ENCODE data around the gene MTHFD1L.

MTHFD1L gene

GRCh38 chr6:150866147-150866990 is 867 bp downstream of the MTHFD1L start:
- DNase-seq = peak; percentile 80 to 84

GRCh38 chr6:150866991-150867501 is 1.5 kb downstream of the MTHFD1L start:
- no peak for DNase-seq

GRCh38 chr6:150868759-150869158 is 3.3 kb downstream of the MTHFD1L start:
- no peak for DNase-seq

DNA sequence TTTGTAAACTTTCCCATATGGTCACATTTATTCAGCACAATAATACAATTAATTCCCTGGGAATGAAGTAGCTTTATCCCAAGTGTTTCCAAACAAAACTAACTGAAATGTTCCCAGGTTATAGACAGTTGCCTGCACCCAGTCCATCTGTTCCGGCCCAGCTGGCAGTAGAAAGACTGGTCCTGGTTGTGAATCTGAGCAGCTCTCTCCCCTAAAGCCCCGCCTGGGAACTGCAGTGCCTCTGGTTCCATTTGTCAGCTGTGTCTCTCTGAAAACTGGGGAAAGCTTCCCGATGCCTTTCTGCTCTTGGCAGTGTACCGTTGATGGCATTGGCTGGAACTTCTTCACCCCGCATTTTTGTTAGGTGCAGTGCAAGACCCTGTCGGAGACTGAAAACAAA is 8.7 kb downstream of the MTHFD1L start:
- no peak for DNase-seq

DNA sequence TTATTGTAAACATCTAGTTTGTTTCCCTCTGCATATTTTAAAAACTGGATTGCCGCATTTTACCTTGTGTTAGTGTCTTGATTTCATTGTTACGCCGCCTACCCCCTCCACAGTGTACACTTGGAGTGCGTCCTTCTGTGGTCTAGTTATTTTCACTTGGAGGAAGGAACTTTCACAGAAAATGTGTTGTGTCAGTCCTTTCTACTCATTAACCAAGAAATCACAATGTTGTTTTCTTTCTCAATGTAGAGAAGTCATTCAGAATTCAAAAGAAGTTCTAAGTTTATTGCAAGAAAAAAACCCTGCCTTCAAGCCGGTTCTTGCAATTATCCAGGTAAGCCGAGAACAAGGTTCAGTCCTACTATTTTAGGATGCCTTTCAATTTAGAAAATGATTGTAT is 10.3 kb downstream of the MTHFD1L start:
- no peak for DNase-seq

DNA sequence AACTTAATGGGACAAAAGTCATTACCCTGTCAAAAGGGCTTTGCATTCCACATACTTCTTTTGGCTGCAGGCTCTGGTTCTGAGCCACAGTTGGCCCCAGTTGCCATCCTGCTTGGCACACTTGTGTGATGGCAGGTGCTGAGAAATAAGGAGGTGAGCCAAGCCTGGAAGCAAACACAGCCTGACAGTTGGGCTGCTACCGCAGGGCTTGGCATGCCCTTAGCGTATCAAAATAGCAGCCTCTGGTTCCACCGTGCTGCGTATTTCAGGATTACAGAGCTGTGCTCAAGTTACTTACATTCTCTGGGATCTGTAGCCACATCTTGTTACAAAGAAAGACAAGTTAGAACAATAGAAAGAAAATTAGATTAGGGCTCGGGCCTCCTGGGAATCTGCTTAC is 11.1 kb downstream of the MTHFD1L start:
- no peak for DNase-seq

DNA sequence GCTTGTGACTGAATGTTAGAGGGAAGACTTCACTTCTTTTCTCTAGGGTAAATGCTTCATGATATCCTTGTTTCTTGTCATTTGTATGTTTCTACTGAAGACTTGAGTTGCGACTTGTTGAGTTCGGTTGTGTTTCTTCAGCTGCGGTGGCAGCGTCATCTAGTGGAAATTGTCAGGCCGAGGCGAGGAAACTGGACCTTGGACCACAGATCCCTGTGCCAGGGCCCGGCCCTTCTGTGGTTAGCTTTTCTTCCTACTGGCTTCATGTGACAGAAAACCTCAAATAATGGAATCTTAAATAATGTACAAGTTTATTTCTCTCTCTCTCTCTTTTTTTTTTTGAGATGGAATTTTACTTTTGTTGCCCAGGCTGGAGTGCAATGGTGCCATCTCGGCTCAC is 12.4 kb downstream of the MTHFD1L start:
- DNase-seq = no peak

GRCh38 chr6:150878347-150879213 is 13.1 kb downstream of the MTHFD1L start:
- no peak for DNase-seq

- DNase-seq = no peak
These were observed 14.8 kb downstream of the MTHFD1L start for GRCh38 chr6:150880336-150880735.

- no peak for DNase-seq
These were observed 16.5 kb downstream of the MTHFD1L start for GRCh38 chr6:150881911-150882481.

GRCh38 chr6:150883521-150883920 is 18.0 kb downstream of the MTHFD1L start:
- DNase-seq = no peak

- DNase-seq = no peak
These were observed 20.7 kb downstream of the MTHFD1L start for GRCh38 chr6:150886155-150886554.

- no peak for DNase-seq
These were observed 22.6 kb downstream of the MTHFD1L start for GRCh38 chr6:150887978-150888563.

DNA sequence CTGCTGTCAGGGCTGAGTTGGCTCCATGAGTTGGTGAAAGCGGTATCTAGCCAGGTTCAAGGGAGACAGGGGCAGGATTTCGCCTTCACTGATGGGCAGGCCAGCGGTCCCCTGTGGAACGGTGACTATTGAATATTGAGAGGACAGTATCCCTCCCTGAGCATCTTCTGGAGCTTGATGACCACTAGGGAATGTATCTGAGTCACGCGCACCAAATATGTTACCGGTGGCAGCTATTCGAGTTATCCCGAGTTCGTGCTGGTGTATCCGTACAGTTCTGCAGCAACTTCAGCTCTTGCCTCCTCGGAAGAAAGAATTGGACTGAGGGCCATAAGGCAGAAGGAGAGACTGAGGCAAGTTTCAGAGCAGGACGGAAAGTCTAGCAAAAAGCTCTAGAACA is 24.8 kb downstream of the MTHFD1L start:
- no peak for DNase-seq

DNA sequence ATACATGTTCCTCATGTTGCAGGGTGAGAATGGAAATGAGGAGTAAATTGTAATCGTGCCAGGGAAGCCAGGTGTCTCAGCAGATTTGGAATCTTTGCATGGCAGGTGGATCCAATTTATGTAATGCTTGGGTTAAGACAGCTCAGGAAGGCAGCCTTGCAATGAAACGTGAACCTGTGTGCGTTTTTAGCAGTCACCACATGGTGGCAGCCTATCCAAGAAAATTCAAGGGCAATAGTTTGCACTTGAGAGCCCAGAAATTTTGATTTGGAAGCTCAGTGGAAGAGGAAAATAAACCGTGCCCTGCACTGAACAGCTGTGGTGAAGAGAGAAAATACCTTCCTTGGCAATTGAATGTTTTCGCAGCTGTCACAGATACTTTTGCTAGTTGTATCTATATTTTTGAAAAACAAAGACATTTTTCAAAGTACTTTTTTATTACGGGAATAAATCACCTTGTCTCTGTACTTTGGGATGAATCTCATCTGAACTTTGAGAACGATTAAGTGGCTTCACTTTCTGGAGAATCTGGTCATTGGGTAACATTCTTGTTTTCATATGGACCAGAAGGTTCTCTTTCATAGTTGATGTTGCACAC is 26.5 kb downstream of the MTHFD1L start:
- DNase-seq = peak; percentile 43 to 51

DNA sequence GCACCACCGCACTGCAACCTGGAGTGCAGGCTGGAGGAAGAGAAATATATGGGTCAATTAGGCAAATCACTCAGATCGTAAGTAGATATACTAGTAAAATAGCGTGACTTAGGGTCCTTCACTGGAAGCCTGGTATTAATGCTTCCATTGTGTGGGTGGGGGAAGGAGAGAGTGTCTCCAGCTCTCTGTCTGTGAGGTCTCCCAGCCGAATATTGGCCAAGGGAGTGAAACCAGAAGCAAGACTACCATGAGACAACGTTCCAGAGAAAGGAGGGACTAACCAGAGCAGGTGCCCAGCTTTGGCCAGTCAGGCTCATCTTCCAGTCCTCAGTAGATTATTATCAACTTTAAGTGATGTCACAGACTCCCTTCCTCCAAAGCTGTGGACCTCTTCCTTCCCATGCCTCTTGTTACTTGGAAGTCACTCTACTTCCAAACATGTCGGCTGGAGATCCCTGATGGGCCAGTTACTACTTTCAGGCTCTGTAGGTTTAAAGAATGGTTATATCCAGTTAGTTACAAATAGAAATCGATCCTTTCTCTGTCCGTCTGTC is 28.8 kb downstream of the MTHFD1L start:
- no peak for DNase-seq

DNA sequence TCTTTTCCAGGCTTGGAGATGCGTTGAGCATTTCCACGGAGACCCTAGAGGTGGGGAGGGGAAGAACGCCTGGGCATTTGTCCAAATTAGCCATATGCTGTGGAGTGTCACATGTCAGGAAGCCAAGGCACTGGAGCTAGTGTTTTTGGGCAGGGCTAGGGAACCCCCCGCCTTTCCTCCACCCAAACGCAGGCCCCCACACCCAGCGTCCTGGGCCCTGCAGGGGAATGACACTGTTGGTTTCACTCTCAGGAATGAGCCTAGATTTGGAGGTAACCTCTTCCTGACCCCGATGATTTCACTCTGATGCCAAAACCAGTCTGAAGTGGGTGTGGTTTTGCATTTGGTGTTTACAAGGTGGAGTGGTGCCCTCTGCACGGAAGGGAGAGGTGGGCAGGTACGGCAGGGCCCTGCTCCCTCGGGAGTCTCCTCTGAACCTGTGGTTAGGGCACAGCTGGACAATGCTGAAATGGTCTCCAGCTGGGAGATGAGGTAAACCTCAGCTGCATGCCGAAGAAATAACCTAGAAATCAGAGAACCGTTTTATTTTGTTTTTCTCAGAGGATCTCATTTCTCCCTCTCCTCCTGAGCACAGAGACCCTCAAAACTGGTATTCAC is 29.5 kb downstream of the MTHFD1L start:
- DNase-seq = no peak

DNA sequence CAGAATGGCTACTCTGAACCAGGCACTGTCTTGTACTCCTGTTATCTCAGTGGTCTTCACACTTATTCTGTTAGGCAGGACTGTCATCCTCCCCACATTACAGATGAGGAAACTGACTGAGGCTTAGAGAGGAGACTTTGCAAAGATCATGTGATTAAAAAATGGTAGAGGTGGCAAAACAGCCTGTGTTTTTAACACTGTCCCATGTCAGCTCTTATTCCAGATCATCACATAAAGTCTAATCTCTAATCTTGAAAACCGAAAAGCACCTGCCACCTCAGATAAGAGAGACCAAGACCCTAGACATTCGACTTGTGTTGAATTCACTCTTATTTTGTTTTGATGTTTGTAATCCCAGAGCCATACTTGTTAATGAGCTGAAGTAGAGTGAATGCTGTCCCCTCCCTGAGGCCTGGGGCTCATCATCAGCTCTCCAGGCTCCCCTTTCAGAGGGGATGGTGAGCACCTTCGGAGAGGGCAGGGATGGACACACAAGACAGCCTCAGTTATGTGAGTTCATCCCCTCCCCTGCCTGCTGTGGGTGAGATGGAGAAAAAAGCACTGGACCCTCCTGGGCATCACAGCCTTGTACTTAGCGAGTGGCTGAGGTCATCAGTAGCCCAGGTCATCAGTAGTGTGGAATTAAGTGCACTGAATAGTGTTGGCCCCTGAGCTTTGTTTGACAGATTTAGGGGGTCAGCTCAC is 30.6 kb downstream of the MTHFD1L start:
- no peak for DNase-seq

DNA sequence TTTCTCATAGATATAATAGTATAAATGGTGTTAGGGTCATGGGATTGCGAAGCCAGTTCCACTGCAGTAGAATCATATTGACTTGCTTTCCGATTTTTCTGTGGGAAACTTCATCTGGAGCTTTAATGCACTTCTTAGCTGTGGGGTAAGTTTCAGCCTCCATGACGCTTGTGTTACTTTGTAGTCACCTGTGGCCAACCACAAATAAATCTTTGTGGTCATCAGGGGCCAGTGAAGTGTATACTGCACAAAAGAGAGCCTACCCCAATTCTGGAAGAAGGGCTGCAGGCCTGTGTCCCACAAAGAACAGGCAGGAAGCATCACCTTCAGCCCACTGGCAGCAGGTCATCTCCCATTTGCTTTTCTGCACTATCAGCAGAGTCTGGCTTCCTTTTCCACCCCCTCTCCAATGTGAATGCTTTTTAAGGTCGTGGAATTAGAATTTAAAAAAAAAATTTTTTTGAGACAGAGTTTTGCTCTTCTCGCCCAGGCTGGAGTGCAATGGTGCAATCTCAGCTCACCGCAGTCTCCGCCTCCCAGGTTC is 32.0 kb downstream of the MTHFD1L start:
- no peak for DNase-seq

GRCh38 chr6:150898399-150899170 is 33.1 kb downstream of the MTHFD1L start:
- DNase-seq = no peak

Data from activated CD4-positive, alpha-beta T cell treated with anti-CD3 and anti-CD28 coated beads, Interleukin-2, amount 50 U/mL, for 4 hours (primary cell).